Body of pancreas (tissue), 4 donors: ENCODE data around the gene CAMKMT. TPM values are rescaled to one million over a fixed set of nuclear protein-coding genes. Genes with fewer than 3 reads are reported as not detected.
"Not testable (repeated sequence)": the region's sequence is repeated elsewhere in the genome, so short reads cannot be mapped to it uniquely, and the experiment has no call there.

Experiments
- ATAC-seq: fragments of 150-250 bp; one replicate; pipeline ENCODE4 v1.9.1; 2016
- DNase-seq, 4 donors: peaks; one replicate each; pipeline ENCODE4 v3.0.0-alpha.2; 2019
- H3K27ac ChIP-seq, 4 donors: fragments of 200-600 bp; sonication (generic); 1 replicate in 3 of 4; 2 replicates in 1 of 4; pipeline versions ENCODE4 v1.5.1 to v1.6.1; 2016 to 2019; ENCODE audit warnings: mild to moderate bottlenecking in 1 of 4, mixed read lengths in 1 of 4, moderate library complexity in 1 of 4
- H3K27me3 ChIP-seq, 2 donors: fragments of 200-600 bp; sonication (generic); one replicate each; pipeline ENCODE4 v1.6.0; 2016; ENCODE audit warnings: mild to moderate bottlenecking in 1 of 2
- H3K36me3 ChIP-seq, 2 donors: fragments of 200-600 bp; sonication (generic); replicated peaks in 1 of 2; 2 replicates each; pipeline ENCODE4 v1.5.1; 2016; ENCODE audit warnings: low read depth in 2 of 2; ENCODE audit not compliant: insufficient read depth in 1 of 2
- H3K4me1 ChIP-seq: fragments of 200-600 bp; sonication (generic); one replicate; pipeline ENCODE4 v1.6.0; 2016
- H3K4me3 ChIP-seq, 2 donors: fragments of 200-600 bp; sonication (generic); 1 replicate in 1 of 2; 2 replicates in 1 of 2; pipeline ENCODE4 v1.5.1; 2016 to 2019
- H3K9me3 ChIP-seq, 3 donors: fragments of 200-600 bp; sonication (generic); 1 replicate in 2 of 3; 2 replicates in 1 of 3; pipeline ENCODE4 v1.5.1; 2016
- POLR2A ChIP-seq, 3 donors: fragments of 450-650 bp; IDR thresholded peaks; one replicate each; pipeline ENCODE4 v1.6.1; 2016; ENCODE audit warnings: antibody characterized with exemption in 3 of 3, mild to moderate bottlenecking in 2 of 3
- WGBS, 2 donors: methylation state at CpG; one replicate each; pipeline ENCODE4 v1.1.5; 2017; 5-methylcytosine and 5-hydroxymethylcytosine counted together
- intact Hi-C: fragments of 100-400 bp; cut with DNase I; formaldehyde crosslinking; loops from one replicate; pipeline ENCODE4 v1.15.1; 2023
- total RNA-seq, 2 donors: library from RNA; depleted of rRNA; stranded (reverse); fragments of >200 nt; gene quantifications; one replicate each; pipeline ENCODE4 v1.1.0, GENCODE V29; 2016
- TF ChIP-seq, protein P1 (sequence below), 7 experiments: fragments of 450-650 bp in 4 of 7; fragments of 200-600 bp in 3 of 7; sonication (generic) in 3 of 7; IDR thresholded peaks; one replicate each; pipeline ENCODE4 v1.5.1; 2016 to 2019; ENCODE audit warnings: antibody characterized with exemption in 7 of 7

CAMKMT gene
- total RNA-seq, 2 donors from 2014 or later = 18.4 to 23.4 TPM

DNA sequence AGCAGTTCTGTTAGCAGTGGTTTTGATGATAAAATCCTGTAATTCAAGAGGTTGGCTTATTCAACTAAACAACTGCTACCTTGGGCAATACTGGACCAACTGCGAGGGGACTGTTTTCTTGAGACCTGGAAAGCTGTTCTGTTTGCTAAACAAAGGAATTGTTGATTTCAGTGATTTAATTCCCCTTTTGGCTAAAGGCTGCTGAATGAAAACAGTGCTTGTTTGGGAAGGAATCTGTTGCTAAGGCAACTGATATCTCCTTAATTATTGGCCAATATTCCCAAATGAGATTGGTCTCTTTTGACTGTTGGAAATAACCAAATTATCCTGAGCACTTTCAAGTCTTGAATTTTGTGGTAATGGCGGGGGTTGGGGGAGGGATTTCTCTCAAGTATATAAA lies 136.8 kb downstream of the CAMKMT start:
- DNase-seq = no peak
- Histone ChIP-seq H3K27ac (no peak overlapping the region), H3K4me1 (no peaks in the 10 kb centered on the region), H3K9me3 (no peaks in the 10 kb centered on the region), H3K36me3 (peaks cover 0 to 2% of the 10 kb centered on the region in 2 donors), H3K4me3 (no peak overlapping the region), H3K27me3 (no peaks in the 10 kb centered on the region)
- no peak for TF ChIP-seq POLR2A (IDR thresholded peaks at IDR 0.05)
- TF ChIP-seq, protein P1, sequence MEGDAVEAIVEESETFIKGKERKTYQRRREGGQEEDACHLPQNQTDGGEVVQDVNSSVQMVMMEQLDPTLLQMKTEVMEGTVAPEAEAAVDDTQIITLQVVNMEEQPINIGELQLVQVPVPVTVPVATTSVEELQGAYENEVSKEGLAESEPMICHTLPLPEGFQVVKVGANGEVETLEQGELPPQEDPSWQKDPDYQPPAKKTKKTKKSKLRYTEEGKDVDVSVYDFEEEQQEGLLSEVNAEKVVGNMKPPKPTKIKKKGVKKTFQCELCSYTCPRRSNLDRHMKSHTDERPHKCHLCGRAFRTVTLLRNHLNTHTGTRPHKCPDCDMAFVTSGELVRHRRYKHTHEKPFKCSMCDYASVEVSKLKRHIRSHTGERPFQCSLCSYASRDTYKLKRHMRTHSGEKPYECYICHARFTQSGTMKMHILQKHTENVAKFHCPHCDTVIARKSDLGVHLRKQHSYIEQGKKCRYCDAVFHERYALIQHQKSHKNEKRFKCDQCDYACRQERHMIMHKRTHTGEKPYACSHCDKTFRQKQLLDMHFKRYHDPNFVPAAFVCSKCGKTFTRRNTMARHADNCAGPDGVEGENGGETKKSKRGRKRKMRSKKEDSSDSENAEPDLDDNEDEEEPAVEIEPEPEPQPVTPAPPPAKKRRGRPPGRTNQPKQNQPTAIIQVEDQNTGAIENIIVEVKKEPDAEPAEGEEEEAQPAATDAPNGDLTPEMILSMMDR (IDR thresholded peaks at IDR 0.05) = no peak
- intact Hi-C loops = no loop called here
- ATAC-seq = no peak
- WGBS, 2 donors = 60 to 75% methylated on average over 2 of the region's 2 CpGs

DNA sequence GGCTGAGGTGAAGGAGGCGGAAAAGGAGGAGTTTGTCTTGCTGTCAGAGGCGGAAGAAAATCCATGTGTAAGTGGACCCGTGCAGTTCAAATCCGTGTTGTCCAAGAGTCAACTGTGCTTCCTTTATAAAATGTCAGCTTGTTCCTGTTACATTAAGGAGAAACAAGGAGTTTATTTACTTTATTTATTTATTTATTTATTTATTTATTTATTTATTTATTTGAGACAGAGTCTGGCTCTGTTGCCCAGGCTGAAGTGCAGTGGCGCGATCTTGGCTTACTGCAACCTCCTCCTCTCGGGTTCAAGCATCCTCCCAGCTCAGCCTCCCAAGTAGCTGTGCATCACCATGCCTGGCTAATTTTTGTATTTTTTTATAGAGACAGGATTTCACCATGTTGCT lies 143.9 kb downstream of the CAMKMT start:
- H3K27ac ChIP-seq, H3K4me3 ChIP-seq, H3K36me3 ChIP-seq, H3K9me3 ChIP-seq, ATAC-seq, H3K27me3 ChIP-seq, intact Hi-C loops, H3K4me1 ChIP-seq, DNase-seq: not testable (repeated sequence)
- 96 to 97% methylated on average over 7 of the region's 7 CpGs for WGBS, 2 donors

DNA sequence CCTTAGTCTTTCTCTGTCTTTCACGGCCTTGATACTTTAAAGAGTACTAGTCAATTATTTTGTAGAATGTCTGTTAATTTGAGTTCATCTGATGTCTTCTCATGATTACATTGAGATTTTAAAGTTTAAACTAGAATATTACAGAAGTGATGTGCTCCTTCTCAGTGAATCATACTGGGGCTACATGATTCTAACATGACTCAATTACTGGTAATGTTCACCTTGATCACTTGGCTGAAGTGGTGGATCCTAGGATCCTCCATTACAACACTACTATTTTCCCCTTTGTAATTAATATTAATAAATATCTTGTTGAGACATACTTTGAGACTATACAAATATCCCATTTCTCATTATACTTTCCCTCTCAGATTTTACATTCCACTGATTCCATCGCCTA lies 148.5 kb downstream of the CAMKMT start:
- Histone ChIP-seq H3K9me3 (no peaks in the 10 kb centered on the region), H3K4me3 (no peak overlapping the region), H3K36me3 (no peaks in the 10 kb centered on the region), H3K4me1 (peaks cover 2% of the 10 kb centered on the region), H3K27me3 (no peaks in the 10 kb centered on the region), H3K27ac (no peak overlapping the region)
- intact Hi-C loops = no loop called here
- DNase-seq (no peak), ATAC-seq (no peak)
- TF ChIP-seq, protein P1 (IDR thresholded peaks at IDR 0.05) = no peak
- TF ChIP-seq POLR2A (IDR thresholded peaks at IDR 0.05) = no peak
- 94 to 97% methylated on average over 2 of the region's 2 CpGs for WGBS, 2 donors

DNA sequence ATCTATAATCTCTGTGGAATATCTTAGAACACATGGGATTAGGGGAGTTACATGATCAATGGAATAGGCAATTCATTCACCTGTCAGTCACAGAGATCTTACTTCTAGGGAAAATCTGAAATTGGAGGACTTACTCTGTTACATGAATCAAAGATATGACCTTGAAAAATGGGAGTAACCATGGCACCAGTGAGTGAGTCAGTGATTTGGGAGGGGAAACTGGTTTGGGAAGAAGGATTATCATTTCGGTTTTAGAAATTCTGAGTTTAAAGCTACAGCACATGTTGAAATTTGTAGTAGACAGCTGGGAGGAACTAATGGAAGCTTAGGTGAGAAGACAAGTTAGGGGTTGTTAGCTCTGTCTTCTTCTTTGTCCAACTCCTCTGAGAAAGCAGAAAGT lies 153.7 kb downstream of the CAMKMT start:
- Histone ChIP-seq H3K4me3 (no peak overlapping the region), H3K36me3 (no peaks in the 10 kb centered on the region), H3K27ac (no peak overlapping the region), H3K27me3 (no peaks in the 10 kb centered on the region), H3K4me1 (peaks cover 5% of the 10 kb centered on the region), H3K9me3 (no peaks in the 10 kb centered on the region)
- ATAC-seq (no peak), DNase-seq (no peak)
- 28 to 41% methylated on average over 1 of the region's 1 CpG for WGBS, 2 donors
- intact Hi-C loops = no loop called here
- TF ChIP-seq, protein P1 (IDR thresholded peaks at IDR 0.05) = no peak
- no peak for TF ChIP-seq POLR2A (IDR thresholded peaks at IDR 0.05)

DNA sequence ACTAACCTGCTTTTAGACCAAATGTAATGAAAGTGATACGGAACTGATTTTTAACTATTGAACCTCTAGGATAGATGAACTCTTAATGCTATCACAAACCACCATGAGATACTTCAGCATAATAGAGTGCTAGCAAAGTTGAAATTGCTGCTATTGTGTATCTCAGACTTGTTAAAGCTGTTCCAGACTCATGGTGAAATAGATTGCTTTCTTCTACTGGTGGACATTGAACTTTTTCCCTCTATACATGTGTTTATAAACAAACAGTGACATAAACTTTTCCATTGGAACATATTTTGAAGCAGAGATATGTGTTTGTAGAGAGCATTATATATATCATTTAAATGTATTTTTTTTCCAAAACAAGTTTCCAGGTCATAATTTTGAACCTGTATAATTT lies 157.3 kb downstream of the CAMKMT start:
- Histone ChIP-seq H3K4me3 (no peak overlapping the region), H3K27me3 (no peaks in the 10 kb centered on the region), H3K36me3 (no peaks in the 10 kb centered on the region), H3K9me3 (no peaks in the 10 kb centered on the region), H3K4me1 (peaks cover 5% of the 10 kb centered on the region), H3K27ac (no peak overlapping the region)
- TF ChIP-seq POLR2A (IDR thresholded peaks at IDR 0.05) = no peak
- TF ChIP-seq, protein P1 (IDR thresholded peaks at IDR 0.05) = no peak
- ATAC-seq = no peak
- no peak for DNase-seq
- intact Hi-C loops = no loop called here
- 91 to 97% methylated on average over 1 of the region's 1 CpG for WGBS, 2 donors
